Activated naive CD8-positive, alpha-beta T cell (primary cell): ENCODE measurements around the gene ASTN2.
"Not testable (repeated sequence)": the region's sequence is repeated elsewhere in the genome, so short reads cannot be mapped to it uniquely, and the experiment has no call there.

ENCODE experiments used
- H3K27ac Mint-ChIP-seq: one replicate; pipeline ENCODE4 v1.8.0; 2021; ENCODE audit warnings: mixed read lengths
- H3K27me3 Mint-ChIP-seq: one replicate; pipeline ENCODE4 v1.8.0; 2021; ENCODE audit warnings: mixed read lengths
- H3K36me3 Mint-ChIP-seq: one replicate; pipeline ENCODE4 v1.8.0; 2021; ENCODE audit warnings: mixed read lengths
- H3K4me1 Mint-ChIP-seq: one replicate; pipeline ENCODE4 v1.8.0; 2021; ENCODE audit warnings: low read depth, mixed read lengths
- H3K4me3 Mint-ChIP-seq: one replicate; pipeline ENCODE4 v1.8.0; 2021; ENCODE audit warnings: mild to moderate bottlenecking, mixed read lengths
- H3K9me3 Mint-ChIP-seq: one replicate; pipeline ENCODE4 v1.8.0; 2021; ENCODE audit warnings: low read depth, mixed read lengths

The ASTN2 gene

DNA sequence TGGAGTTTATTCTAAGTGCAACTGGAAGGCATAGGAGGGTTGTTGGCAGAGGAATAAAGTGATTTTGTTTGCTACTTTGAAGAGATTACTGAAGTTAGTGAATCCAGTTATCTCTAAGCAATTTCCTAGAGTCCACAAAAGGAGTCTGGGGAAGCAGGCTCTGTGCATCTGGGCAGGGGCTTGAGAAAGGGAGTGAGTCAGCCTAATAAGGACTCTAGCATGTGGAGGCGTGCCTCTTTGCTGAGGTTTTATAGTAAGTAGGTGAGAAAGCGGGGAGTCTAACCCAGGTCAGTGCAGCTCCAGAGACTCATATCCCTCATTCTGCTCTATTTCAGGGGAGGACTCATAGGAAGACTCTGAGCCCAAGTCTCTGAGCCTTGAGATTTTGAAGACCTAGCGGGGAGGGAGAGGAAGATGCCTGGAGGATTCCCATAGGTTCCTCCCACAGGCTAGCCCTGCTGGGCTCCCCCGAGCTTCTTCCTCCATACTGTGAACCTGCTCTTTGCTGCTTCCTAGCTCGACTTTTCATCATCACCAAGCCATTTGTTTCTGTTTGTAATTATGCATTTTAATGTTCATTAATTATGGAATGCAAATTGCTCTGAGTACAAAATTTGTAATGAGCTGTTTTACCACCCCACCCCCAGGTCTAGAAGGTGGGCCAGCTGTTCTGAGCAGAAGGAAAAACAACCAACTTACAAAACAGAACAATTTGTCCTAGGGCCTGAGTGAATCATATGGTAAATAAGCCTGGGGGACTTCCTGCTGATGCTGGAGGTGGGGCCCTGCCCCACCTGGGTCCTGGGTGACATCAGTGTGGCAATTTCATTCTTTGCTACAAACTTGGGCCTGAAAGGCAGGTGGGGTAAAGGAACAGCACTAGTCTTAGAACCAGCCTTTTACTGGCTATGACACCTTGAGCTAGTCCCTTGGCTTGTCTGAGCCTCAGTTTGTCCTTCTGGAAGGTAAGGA, 577.6 kb downstream of the ASTN2 start:
- H3K27ac Mint-ChIP-seq: no peak overlapping the region
- H3K4me3 Mint-ChIP-seq: no peak overlapping the region
- H3K36me3 Mint-ChIP-seq: no peaks in the 10 kb centered on the region
- H3K9me3 Mint-ChIP-seq: no peaks in the 10 kb centered on the region
- peaks cover 3% of the 10 kb centered on the region for H3K27me3 Mint-ChIP-seq
- no peaks in the 10 kb centered on the region for H3K4me1 Mint-ChIP-seq

DNA sequence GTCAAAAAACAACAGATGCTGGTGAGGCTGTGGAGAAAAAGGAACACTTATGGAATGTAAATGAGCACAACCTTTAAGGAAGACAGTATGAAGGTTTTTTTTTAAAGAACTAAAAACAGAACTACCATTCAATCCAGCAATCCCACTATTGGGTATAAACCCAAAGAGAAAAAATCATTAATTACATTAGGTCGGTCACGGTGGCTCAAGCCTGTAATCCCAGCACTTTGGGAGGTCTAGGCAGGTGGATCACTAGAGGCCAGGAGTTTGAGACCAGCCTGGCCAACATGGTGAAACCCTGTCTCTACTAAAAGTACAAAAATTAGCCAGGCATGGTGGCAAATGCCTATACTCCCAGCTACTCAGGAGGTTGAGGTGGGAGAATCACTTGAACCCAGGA, 584.5 kb downstream of the ASTN2 start:
- not testable (repeated sequence) for H3K27ac Mint-ChIP-seq, H3K36me3 Mint-ChIP-seq, H3K27me3 Mint-ChIP-seq, H3K4me1 Mint-ChIP-seq, H3K4me3 Mint-ChIP-seq, H3K9me3 Mint-ChIP-seq

- Mint-ChIP-seq H3K4me1 (no peaks in the 10 kb centered on the region), H3K27ac (no peak overlapping the region), H3K4me3 (no peak overlapping the region), H3K27me3 (no peaks in the 10 kb centered on the region), H3K36me3 (no peaks in the 10 kb centered on the region), H3K9me3 (no peaks in the 10 kb centered on the region)
These were observed 593.1 kb downstream of the ASTN2 start for GRCh38 chr9:116821633-116822229.

DNA sequence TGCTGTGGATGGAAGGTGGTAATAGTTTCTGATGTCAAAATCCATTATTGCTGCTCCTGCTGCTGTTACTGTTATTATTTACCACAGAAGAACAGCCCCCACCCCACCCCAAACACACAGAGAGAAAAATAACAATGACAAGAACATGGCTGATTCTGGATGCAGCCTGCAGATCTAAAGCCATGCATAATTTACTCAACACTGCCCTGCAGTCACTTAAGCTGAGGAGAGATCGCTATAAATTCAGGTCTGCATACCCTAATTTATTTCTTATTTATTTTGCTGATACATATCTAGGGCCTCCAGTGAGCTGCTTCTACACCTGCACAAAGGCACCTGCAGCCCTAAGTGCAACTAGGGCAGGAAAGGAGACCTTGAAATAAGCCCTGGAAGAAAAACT, 595.7 kb downstream of the ASTN2 start:
- Mint-ChIP-seq H3K27me3 (peaks cover 4% of the 10 kb centered on the region), H3K36me3 (no peaks in the 10 kb centered on the region), H3K4me1 (no peaks in the 10 kb centered on the region), H3K4me3 (no peak overlapping the region), H3K27ac (no peak overlapping the region), H3K9me3 (no peaks in the 10 kb centered on the region)

GRCh38 chr9:116817762-116818161, 597.1 kb downstream of the ASTN2 start:
- no peaks in the 10 kb centered on the region for H3K4me1 Mint-ChIP-seq
- no peaks in the 10 kb centered on the region for H3K9me3 Mint-ChIP-seq
- no peaks in the 10 kb centered on the region for H3K36me3 Mint-ChIP-seq
- H3K27me3 Mint-ChIP-seq: peaks cover 5% of the 10 kb centered on the region
- no peak overlapping the region for H3K4me3 Mint-ChIP-seq
- H3K27ac Mint-ChIP-seq: no peak overlapping the region

DNA sequence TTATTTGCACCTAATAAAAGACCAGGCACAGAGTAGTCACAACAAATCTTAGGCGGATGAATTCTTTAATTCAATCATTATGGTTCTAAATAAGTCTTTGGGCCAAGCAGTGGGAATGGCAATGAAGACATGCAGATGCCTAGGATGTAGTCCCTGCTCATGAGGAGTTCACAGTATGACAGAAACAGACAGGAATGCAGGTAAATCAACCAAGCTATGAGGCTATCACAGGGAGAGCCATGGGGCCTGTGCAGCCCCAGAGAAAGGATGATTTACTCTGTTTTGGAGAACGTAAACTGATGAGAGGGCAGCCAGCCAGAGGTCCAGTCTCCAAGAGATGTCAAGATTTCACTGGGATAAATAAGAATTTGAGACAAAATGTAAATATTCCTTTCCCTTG, 598.4 kb downstream of the ASTN2 start:
- Mint-ChIP-seq H3K36me3 (no peaks in the 10 kb centered on the region), H3K4me3 (no peak overlapping the region), H3K4me1 (no peaks in the 10 kb centered on the region), H3K27me3 (peaks cover 8% of the 10 kb centered on the region), H3K9me3 (no peaks in the 10 kb centered on the region), H3K27ac (no peak overlapping the region)

- Mint-ChIP-seq H3K4me3 (no peak overlapping the region), H3K27ac (no peak overlapping the region), H3K27me3 (peaks cover 8% of the 10 kb centered on the region), H3K4me1 (no peaks in the 10 kb centered on the region), H3K9me3 (no peaks in the 10 kb centered on the region), H3K36me3 (no peaks in the 10 kb centered on the region)
These were observed 599.0 kb downstream of the ASTN2 start for GRCh38 chr9:116815835-116816234.

GRCh38 chr9:116813031-116813300, 601.9 kb downstream of the ASTN2 start:
- Mint-ChIP-seq H3K36me3 (no peaks in the 10 kb centered on the region), H3K27me3 (peaks cover 8% of the 10 kb centered on the region), H3K4me1 (no peaks in the 10 kb centered on the region), H3K4me3 (no peak overlapping the region), H3K27ac (no peak overlapping the region), H3K9me3 (no peaks in the 10 kb centered on the region)

DNA sequence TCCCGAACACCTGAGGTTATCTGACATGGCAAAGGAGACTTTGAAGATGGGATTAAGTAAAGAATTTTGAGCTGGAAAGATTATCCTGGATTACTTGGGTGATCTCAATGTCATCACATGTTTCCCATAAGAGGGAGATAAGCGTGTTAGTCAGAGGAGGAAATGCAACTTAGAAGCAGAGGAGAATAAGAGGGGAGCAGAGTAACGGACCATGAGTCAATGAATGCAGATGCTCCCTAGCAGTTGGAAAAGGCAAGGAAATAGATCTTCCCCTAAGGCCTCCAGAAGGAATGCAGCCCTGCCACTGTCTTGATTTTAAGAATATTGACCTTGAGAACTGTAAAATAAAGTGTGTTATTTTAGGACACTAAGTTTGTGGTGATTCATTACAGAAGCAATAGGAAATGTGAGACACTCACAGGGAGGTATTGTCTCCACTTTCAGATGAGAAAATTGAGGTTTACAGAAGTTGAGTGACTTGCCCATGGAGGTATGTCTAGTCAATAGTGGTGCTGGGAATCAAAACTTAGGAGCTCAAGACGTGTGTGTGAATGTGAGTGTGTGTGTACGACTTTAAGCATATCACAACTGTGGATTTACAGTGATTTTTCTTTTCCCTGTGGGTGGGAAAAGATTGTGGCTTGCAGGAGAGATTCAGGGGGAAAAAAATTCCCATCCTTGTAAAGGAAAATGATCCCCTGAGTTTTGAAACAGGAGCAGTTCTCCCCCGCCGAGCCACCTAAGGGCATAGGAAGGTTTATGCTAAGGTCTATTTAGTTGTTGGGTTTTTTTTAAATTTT, 602.4 kb downstream of the ASTN2 start:
- Mint-ChIP-seq H3K4me1 (no peaks in the 10 kb centered on the region), H3K36me3 (no peaks in the 10 kb centered on the region), H3K27me3 (peaks cover 8% of the 10 kb centered on the region), H3K27ac (no peak overlapping the region), H3K4me3 (no peak overlapping the region), H3K9me3 (no peaks in the 10 kb centered on the region)

DNA sequence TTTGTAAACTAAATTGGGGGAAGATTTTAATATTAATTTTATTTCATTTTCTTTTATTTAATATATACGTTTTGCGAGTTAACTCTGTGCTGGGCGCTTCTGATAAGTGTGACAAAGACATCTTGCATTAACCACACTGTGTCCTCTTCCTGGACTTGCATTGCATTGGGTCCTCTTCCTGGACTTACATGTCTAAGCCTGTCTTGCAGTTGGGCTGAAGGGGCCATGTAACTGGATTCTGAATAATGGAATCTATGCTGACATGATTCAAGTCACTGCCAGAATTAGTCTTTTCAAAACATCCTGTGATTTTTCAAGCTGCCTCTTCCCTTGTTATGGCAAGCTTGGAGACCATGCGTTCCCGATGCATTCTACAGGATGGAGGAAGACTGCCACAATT, 605.2 kb downstream of the ASTN2 start:
- no peaks in the 10 kb centered on the region for H3K4me1 Mint-ChIP-seq
- H3K4me3 Mint-ChIP-seq: no peak overlapping the region
- no peak overlapping the region for H3K27ac Mint-ChIP-seq
- peaks cover 4% of the 10 kb centered on the region for H3K27me3 Mint-ChIP-seq
- no peaks in the 10 kb centered on the region for H3K36me3 Mint-ChIP-seq
- H3K9me3 Mint-ChIP-seq: no peaks in the 10 kb centered on the region

GRCh38 chr9:116806075-116806474, 608.8 kb downstream of the ASTN2 start:
- no peak overlapping the region for H3K4me3 Mint-ChIP-seq
- H3K4me1 Mint-ChIP-seq: no peaks in the 10 kb centered on the region
- no peaks in the 10 kb centered on the region for H3K27me3 Mint-ChIP-seq
- no peaks in the 10 kb centered on the region for H3K9me3 Mint-ChIP-seq
- no peak overlapping the region for H3K27ac Mint-ChIP-seq
- H3K36me3 Mint-ChIP-seq: no peaks in the 10 kb centered on the region

DNA sequence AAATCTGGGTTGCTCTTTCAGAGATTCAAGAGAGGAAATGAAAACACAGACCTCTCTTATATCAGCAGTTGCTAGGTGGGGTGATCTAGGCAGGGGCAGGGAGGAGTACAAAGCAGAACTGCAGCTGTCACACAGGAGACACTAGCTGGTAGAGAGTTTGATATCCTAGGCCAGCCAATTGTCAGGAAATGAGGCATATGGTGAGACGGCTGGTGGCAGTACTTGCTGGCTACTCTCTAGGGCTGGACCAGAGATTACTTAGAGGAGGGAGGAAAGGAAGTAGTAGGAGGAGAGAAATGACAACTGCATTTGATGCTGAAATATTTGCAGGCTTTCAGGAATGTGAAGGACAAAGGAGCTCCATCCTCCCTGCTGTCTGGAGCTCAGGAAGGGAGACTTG, 614.0 kb downstream of the ASTN2 start:
- Mint-ChIP-seq H3K27ac (no peak overlapping the region), H3K27me3 (peaks cover 5% of the 10 kb centered on the region), H3K36me3 (no peaks in the 10 kb centered on the region), H3K4me1 (no peaks in the 10 kb centered on the region), H3K9me3 (no peaks in the 10 kb centered on the region), H3K4me3 (no peak overlapping the region)

GRCh38 chr9:116800074-116800473, 614.8 kb downstream of the ASTN2 start:
- Mint-ChIP-seq H3K36me3 (no peaks in the 10 kb centered on the region), H3K4me3 (no peak overlapping the region), H3K9me3 (no peaks in the 10 kb centered on the region), H3K4me1 (no peaks in the 10 kb centered on the region), H3K27me3 (peaks cover 5% of the 10 kb centered on the region), H3K27ac (no peak overlapping the region)

DNA sequence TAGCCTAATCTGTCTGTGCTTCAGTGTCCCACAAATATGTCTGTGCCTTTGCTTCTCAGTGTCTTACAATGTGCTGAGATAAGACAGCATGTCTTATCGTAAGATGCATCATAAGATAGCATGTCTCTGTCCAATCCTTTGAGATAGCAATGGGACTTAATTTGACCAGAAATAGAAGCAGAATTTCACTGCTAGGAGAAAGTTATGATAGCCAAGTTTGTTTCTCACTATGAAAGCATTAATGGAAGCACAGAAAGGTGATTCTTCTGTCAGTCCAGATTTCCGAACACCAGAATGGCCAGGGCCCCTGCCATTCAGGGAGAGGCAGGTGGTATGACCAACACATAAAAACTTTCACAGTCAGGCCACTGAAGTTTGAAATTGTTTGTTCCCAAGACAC, 616.3 kb downstream of the ASTN2 start:
- no peaks in the 10 kb centered on the region for H3K9me3 Mint-ChIP-seq
- H3K4me3 Mint-ChIP-seq: no peak overlapping the region
- H3K27ac Mint-ChIP-seq: no peak overlapping the region
- no peaks in the 10 kb centered on the region for H3K4me1 Mint-ChIP-seq
- H3K27me3 Mint-ChIP-seq: peaks cover 7% of the 10 kb centered on the region
- H3K36me3 Mint-ChIP-seq: no peaks in the 10 kb centered on the region

DNA sequence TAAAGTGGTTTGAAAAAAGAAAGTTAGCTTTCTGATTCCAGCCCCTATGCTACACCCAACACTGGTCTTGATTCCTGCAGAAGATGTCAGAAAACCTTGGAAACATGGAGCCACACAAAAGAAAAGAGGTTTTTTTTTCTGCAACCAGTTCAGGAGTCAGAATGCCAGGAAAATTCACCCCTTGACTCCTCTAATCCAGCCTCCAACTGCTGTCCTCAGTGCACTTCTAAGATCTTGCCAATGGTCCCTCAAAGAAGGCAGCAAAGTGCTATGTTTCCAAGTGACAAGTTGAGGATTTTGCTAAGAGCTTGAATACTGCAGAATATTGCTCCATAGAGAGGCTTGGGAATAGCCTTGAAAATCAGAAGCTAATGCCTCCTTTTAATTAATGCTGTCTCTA, 617.6 kb downstream of the ASTN2 start:
- H3K27ac Mint-ChIP-seq: no peak overlapping the region
- no peak overlapping the region for H3K4me3 Mint-ChIP-seq
- no peaks in the 10 kb centered on the region for H3K9me3 Mint-ChIP-seq
- H3K27me3 Mint-ChIP-seq: peaks cover 7% of the 10 kb centered on the region
- H3K36me3 Mint-ChIP-seq: no peaks in the 10 kb centered on the region
- no peaks in the 10 kb centered on the region for H3K4me1 Mint-ChIP-seq
